ENCODE results near the gene METTL26.

The METTL26 gene

DNA sequence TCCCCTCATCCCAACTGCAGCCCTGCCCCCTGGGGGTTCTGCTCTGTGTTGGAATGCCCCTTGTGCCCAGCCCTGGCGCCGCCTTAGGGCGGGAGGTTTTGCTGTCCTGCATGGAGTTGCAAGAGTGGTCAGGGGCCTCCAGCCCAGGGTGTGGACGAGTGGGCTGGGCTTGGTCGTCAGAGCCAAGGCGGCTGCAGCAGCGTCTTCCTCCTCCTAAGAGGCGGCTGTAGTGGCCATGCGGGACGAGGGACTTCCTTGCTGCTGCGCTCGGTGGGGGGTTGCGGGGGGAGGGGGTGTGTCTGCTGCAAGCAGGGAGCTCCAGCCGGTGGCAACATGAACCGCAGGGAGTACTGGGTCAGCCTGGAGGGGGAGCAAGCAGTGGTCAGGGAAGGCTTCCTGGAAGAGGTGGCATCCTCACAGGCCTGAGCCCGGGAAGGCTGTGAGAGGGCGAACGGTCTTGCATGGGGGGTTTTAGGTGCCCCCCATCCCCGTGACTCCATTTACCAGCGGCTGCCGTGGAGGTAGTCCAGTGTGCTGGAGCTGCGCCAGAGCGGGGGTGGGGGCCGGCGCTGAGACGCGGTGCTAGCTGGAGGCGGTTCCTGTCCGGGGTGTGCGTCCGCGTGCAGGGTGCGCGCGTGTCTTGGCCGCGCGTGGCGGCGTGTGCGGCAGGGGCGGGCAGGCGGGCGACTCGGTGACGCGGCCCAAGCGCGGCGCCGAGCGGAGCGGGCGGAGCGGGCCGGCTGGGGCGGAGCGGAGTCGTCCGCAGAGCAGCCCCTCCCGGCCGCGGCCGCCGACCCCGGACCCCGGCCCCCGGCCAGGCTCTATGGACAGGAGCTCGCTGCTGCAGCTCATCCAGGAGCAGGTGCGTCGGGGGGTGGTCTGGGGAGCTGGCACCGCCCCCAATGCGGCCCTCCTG lies 39.1 kb upstream of the METTL26 start, which contains the start of gene RHBDL1:
TSS of gene RHBDL1 (plus strand) at position 704 of the 916 bp plus-strand sequence. CDS start at position 824, 120 bp downstream.
- DNase-seq = no peak

DNA sequence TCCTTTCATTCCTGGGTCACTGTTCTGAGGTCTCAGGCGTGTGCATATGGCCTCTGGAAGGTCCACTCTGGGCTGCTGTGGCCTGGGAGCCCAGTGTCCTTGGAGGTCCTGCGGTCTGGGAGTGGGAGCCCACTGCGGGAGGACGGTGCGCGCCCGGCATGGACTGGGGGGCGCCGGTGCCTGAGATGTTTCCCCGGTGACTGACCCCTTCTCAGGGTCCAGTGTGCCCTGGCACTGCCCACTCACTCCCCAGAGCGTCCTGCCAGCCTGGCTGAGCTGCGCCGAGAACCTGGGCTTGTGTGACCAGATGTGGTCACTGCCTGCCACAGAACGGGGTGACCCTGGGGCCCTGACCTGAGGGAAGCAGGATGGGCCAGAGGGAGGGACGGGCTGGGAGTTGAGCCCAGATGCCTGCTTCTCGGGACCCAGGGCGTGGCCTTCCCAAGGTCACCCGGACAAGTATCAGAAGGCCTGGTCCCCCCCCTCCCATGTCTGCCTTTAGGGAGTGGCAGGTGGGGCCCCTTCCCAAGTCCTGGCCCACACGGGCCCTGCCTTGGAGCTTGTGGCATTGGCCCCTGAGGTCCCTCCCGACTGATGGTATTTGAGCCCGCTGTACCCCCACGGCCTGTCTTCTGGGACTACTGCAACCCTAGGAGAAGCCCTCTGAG lies 38.2 kb upstream of the METTL26 start:
- DNase-seq = no peak

DNA sequence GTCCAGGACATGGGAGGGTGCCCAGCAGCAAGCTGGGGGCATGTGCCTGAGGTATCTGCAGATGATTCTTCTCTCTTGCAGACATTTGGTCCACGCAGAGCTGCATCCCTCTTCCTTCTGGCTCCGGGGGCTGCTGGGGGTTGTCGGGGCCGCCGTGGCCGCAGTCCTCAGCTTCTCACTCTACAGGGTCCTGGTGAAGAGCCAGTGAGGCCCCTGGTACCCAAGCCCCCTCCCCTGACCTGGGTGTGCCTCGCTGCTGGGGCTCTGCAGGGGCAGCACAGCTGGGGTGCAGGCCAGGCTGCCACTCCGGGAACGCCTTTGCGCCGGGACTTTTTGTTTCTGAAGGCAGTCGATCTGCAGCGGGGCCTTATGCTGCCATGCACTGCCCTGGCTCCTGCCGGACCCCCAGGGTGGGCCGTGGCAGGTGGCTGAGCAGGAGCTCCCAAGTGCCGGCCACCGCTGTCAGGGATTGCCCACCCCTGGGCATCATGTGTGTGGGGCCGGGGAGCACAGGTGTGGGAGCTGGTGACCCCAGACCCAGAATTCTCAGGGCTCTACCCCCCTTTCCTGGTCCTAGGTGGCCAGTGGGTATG lies 37.4 kb upstream of the METTL26 start:
- no peak for DNase-seq

DNA sequence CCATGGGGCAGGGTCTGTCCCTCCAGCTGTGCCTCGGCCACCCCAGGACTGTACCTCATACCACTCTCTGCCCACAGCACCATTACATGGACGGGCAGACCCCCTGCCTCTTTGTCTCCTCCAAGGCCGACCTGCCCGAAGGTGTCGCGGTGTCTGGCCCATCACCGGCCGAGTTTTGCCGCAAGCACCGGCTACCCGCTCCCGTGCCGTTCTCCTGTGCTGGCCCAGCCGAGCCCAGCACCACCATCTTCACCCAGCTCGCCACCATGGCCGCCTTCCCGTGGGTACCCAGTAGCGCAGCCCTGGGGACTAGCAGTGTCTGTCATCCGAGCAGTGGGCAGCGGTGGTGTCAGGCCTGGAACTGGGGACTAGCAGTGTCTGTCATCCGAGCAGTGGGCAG lies 36.7 kb upstream of the METTL26 start:
- no peak for DNase-seq

DNA sequence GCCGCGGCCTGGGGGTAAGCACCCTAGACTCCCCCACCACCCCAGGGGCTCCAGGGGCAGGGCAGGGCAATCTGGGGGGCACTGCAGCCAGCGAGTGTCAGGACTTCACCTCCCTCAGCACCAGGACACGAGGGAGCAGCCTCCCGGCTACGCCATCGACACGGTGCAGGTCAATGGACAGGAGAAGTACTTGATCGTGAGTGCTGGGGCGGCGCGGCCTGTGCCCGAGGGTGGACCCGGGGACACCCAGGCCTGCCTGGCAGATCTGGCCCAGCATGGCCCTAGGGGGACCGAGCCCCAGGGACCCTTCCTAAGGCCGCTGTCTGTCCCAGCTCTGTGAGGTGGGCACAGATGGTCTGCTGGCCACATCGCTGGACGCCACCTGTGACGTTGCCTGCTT lies 36.3 kb upstream of the METTL26 start:
- DNase-seq = no peak

DNA sequence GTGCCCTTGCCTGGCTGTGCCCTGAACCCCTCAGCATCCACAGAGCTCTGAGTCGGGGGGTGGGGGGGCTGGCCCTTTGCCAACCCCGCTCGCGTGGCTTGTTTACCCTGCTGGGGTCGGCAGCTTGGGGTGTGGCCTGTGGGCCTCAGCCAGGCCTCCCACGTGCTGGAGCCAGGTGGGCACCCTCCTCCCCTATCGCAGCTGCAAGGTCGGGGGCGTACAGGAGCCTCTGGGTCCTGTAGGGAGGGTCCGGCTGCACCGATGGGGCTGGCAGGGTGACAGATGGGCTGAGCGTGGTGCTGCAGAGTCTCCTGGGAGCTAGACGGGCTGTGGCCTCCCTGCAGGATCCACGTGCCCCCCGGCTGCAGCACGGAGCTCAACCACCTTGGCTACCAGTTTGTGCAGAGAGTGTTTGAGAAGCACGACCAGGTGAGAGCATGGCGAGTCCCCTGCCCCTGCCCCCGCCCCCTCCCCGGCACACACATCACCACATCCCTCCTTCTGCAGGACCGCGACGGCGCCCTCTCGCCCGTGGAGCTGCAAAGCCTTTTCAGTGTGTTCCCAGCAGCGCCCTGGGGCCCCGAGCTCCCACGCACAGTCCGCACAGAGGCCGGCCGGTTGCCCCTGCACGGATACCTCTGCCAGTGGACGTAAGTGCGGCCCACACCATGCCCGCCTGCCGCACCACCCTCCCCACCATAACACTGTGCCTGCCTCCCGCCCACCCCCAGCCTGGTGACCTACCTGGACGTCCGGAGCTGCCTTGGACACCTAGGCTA lies 35.4 kb upstream of the METTL26 start:
- DNase-seq = no peak

DNA sequence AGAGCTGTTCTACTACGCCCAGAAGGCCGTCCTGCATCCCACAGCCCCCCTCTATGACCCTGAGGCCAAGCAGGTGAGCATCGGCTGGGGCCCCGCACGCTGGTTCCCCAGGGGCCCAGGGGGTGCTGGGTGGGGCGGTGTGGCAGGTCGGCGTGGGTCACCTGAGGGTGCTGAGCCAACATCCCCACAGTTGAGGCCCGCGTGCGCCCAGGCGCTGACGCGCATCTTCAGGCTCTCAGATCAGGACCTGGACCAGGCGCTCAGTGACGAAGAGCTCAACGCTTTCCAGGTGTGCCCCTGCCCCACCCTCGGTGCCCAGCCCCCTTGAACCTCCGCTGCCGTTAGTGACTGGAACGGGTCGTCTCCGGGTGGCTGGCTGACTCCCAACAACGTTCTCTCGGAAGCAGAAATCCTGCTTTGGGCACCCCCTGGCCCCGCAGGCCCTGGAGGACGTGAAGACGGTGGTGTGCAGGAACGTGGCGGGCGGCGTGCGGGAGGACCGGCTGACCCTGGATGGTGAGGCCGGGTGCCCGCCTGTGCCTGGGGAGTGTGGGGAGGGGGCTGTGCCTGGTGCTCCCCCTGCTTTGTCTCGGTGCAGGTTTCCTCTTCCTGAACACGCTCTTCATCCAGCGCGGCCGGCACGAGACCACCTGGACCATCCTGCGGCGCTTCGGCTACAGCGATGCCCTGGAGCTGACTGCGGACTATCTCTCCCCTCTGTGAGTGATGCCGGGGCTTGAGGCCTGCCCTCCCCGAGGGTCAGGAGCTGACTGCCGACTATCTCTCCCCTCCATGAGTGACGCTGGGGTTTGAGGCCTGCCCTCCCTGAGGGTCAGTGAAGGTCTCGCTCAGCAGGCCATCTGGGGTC lies 34.6 kb upstream of the METTL26 start:
- DNase-seq = no peak

DNA sequence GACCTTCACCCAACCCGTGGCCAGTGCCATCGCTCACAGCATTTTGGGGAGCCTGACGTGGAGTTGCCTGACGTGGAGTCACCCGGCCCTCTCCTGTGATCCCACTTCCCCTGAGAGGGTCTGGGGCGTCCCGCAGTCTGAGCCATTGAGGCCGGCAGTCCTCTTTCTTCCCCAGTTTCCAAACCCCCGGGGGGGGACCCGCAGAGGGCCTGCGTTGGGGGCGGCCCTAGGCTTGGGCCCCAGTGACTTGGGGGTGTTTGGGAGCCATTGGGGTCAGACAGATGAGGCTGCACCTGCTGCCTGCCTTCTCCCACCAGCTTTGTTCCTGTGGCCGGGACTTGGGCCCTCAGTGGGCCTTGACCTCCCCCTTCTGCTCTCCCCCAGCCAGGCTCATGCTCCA lies 33.6 kb upstream of the METTL26 start:
- DNase-seq = no peak

DNA sequence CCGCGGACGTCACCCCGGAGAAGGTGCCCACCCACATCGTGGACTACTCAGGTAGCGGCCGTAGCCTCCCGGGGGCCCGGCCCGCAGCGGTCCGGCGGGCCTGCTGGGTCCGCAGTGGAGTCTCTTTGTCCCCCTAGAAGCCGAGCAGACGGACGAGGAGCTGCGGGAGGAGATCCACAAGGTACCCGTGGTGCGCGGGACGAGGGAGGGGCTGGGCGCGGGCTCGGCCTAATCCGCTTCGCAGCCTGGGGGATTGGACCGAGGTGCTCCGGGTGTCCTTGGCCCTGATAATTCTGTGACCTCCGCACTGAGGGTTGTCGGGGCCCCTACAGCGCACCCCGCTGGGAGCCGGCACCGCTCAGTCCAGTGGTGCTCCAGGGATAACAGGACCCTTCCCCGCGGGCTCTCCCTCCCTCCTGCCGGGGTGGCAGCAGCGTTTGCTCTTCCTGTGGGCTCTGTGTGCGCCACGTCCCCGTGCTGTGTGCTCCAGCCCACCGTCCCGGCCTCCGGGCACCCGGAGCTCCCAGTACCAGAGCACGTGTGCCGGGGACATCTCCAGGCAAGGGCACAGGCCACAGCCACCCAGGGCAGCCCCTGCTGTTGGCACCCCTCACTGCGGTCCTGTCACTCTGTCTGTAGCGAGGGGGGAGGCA lies 32.5 kb upstream of the METTL26 start:
- no peak for DNase-seq

DNA sequence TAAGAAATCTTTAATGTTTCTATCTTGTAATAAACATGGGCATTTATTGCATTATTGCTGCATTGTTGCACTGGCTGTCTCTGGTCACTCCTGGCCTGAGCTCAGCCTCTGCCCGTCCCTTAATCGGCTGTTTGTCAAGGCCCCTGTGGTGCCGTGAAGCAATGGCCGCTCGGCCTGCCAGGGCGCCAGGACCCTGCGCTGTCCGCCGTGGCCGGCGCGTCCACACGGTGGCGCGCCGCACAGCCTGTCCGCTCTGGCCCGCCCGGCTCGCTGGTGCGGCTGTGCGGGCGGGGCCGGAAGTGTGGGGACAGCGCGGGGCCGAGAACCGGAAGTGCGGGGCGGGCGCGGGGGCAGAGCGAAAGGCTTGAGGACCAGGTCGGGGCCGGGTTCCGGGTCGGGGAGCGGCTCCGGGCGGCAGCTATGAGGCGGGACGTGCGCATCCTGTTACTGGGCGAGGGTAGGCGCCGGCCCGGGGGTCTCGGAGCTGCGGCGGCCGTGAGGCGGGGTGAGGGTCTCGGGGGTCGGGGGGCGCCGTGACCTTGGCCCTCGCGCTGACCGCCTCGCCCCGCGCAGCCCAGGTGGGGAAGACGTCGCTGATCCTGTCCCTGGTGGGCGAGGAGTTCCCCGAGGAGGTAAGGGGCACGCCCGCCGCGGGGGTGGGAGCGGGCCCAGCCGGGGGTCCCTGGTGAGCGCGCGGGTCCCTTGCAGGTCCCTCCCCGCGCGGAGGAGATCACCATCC lies 31.8 kb upstream of the METTL26 start, which contains the start of gene RHOT2:
TSS of gene RHOT2 (plus strand) at position 353 of the 739 bp plus-strand sequence. CDS start at position 421, 68 bp downstream.
- DNase-seq = peak; percentile 67

DNA sequence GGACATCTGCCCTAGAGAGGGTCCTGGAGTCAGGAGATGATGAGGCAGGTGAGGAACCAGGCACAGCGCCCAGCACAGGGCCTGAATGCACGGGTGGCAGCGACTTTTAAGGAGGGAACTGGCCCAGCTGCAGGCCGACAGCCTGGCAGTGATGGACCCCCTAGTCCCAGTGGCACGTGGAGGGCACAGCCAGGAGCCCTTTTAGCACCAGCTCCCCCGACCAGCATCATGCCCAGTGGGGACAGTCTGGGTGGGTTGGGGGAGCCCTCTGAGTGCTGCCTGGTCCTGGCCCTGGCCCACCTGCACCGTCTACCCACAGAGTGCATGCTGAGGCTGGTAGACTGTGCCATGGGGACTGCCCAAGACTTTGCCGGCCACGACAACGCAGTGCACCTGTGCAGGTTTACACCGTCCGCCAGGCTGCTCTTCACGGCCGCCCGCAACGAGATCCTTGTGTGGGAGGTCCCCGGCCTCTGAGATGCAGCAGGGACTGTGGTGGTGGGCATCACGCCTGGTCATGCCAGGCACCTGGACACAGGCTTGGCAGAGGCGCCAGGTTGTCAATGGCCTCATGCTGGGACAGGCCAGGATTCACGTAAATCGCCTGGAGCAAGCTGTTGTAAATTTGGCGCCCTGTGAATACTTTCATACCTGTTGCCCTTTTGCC lies 31.1 kb upstream of the METTL26 start:
- no peak for DNase-seq

DNA sequence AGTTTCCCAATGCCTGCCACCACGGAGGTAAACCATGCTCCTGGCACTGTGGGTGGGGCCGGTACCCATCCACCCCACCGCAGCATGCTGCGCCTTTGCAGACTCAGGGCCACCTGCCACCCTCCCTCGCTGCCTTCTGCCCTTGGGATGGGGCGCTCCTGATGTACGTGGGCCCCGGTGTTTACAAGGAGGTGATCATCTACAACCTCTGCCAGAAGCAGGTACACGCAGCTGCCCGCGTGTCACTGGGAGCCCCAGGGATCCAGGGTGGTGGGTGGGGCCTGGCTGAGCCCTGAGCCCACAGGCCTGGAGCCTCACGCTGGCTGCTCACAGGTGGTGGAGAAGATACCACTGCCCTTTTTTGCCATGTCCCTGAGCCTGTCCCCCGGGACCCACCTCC lies 30.5 kb upstream of the METTL26 start:
- DNase-seq = no peak

DNA sequence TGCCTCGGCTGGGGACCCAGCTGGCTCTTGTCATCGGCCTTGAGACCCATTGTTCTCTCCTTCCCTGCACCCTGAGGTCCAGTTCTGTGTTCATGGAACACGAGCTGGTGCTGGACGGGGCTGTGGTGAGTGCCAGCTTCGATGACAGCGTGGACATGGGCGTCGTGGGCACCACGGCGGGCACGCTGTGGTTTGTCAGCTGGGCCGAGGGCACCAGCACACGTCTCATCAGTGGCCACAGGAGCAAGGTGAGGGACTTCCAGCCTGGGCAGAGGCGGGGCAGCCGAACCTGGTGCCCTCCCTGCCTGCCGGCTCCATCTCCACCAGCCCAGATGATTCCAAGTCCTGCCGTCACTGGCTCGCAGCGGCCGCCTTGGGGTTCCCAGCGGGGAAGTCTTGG lies 26.5 kb upstream of the METTL26 start:
- no peak for DNase-seq

DNA sequence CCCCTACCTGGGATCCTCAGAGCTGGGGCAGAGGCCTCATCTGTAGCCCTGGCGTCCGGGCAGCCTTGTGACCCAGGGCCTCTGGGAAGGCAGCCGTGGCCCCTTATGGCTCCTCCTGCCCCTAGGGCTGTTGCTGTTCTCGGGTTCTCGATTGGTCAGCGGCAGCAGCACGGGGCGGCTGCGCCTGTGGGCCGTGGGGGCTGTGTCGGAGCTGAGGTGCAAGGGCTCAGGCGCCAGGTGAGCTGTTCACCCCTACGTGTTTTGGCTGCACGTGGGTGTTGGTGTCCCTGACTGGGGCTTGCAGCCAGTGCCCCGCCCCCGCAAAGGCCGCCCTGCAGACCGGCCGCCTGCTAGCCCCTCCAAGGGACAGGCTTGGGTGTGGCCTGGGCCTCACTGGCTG lies 26.0 kb upstream of the METTL26 start:
- DNase-seq = no peak

DNA sequence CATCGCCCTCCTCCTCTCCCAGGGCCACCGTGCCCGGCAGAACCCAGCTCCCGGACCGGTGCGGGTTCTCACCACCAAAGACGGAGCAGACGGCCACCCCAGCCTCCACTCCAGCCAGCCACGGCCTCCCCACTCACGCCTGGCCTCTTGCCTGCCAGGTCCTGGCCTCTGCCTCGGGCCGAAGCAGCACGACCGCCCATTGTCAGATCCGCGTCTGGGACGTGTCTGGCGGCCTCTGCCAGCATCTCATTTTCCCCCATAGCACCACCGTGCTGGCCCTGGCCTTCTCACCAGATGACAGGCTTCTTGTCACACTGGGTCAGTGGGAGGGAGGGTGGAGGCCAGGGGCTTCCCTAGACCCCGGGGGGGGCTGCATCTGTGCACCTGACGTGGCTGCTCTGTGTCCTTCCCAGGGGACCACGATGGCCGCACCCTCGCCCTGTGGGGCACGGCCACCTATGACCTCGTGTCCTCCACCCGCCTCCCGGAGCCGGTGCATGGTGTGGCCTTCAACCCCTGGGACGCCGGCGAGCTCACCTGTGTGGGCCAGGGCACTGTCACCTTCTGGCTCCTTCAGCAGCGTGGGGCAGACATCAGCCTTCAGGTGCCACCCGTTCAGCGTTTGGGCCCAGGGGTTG lies 25.2 kb upstream of the METTL26 start:
- no peak for DNase-seq

DNA sequence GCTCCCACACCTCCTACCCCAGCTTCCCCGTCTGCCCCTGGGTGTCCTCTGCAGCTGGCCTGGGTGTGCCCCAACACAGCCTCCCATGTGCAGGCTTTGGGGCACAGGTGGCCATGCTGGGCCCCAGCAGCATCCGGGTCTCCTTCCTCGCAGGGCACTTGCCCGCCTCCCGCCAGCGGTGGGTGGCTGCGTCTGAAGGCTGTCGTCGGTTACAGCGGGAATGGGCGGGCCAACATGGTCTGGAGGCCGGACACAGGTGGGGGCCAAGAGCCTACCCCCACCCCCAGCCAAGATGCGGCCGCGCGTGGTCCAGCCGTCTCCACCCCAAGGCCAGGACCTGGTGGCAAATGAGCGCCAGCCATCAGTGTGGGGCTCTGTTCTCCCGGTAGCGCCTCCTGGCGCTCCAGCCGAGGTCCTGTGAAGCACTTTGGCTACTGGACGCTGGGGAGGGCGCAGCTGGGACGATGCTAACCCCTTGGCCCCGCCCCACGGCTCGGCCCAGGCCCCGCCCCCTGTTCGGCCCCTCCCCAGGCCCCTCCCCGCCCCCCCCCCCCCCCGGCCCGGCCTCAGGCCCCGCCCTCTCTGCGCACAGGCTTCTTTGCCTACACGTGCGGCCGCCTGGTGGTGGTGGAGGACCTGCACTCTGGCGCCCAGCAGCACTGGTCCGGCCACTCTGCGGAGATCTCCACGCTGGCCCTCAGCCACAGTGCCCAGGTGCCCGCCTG lies 24.5 kb upstream of the METTL26 start:
- DNase-seq = peak; percentile 35

DNA sequence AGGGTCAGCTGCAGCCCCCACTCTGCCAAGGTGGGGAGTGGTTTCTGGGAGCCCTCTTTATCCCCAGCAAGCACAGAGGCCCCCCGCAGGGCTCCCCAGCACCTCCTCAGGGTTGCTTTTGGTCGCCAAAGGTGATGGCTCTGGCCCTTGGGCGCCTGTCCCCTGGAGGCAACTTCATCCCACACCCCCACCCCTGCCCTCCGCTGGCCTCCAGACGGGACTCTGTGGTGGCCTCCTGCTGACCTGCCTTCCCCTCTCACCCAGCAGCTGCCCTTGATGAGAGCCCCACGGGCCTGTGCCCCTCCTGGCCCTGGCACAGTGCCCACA lies 24.0 kb upstream of the METTL26 start:
- DNase-seq = no peak

DNA sequence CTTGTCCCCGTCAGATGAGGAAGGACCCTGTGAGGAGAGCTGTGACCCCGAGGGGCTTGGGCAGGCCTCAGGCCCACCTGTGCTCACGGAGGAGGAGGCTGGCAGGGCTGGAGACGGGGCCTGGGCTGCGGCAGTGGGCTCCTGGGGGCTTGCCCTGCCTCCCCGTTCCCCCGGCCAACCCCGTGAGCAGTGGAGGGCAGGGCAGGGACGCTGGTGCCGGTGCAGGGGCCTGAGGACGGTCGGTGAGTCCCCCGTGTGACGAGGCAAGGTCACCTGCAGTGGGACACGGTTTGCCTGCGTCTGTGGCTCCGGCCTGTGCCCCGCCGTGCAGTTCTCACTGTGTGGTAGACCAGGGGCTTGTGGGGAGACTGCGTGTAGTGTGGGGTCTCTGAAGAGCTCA lies 23.5 kb upstream of the METTL26 start:
- no peak for DNase-seq
